GM13976 (cell line): ENCODE results near the gene TPK1.

Experiments
- DNase-seq: peaks from one replicate; pipeline ENCODE4 v3.0.0; 2012; ENCODE audit warnings: low spot score
- in situ Hi-C: fragments of 300-500 bp; cut with MboI; formaldehyde crosslinking; loops from one replicate; pipeline ENCODE4 v1.12.0; 2022; ENCODE audit warnings: low sequenced_read_pairs, mixed read lengths, inconsistent platforms; ENCODE audit not compliant: unreplicated experiment
- TF ChIP-seq, protein P1 (sequence below): IDR thresholded peaks from 2 replicates; pipeline ENCODE4 v1.5.1; 2012; ENCODE audit warnings: borderline replicate concordance, mild to moderate bottlenecking; ENCODE audit not compliant: insufficient read depth; ENCODE audit errors: extremely low read depth, missing control alignments, control extremely low read depth

Gene TPK1

DNA sequence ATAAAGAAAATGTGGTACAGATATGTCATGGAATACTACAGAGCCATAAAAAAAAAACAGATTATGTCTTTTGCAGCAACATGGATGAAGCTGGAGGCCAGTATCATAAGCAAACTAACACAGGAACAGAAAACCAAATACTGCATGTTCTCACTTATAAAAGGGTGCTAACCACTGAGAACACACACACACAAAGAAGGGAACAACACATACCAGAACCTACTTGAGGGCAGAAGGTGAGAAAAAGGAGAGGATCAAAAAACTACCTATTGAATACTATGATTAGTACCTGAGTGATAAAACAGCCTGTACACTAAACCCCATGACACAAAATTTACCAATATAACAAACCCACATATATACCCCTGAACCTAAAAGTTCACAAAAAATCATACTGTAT lies 144.6 kb downstream of the TPK1 start:
- TF ChIP-seq, protein P1, sequence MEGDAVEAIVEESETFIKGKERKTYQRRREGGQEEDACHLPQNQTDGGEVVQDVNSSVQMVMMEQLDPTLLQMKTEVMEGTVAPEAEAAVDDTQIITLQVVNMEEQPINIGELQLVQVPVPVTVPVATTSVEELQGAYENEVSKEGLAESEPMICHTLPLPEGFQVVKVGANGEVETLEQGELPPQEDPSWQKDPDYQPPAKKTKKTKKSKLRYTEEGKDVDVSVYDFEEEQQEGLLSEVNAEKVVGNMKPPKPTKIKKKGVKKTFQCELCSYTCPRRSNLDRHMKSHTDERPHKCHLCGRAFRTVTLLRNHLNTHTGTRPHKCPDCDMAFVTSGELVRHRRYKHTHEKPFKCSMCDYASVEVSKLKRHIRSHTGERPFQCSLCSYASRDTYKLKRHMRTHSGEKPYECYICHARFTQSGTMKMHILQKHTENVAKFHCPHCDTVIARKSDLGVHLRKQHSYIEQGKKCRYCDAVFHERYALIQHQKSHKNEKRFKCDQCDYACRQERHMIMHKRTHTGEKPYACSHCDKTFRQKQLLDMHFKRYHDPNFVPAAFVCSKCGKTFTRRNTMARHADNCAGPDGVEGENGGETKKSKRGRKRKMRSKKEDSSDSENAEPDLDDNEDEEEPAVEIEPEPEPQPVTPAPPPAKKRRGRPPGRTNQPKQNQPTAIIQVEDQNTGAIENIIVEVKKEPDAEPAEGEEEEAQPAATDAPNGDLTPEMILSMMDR = no peak
- in situ Hi-C loops = no loop called here
- DNase-seq = no peak

DNA sequence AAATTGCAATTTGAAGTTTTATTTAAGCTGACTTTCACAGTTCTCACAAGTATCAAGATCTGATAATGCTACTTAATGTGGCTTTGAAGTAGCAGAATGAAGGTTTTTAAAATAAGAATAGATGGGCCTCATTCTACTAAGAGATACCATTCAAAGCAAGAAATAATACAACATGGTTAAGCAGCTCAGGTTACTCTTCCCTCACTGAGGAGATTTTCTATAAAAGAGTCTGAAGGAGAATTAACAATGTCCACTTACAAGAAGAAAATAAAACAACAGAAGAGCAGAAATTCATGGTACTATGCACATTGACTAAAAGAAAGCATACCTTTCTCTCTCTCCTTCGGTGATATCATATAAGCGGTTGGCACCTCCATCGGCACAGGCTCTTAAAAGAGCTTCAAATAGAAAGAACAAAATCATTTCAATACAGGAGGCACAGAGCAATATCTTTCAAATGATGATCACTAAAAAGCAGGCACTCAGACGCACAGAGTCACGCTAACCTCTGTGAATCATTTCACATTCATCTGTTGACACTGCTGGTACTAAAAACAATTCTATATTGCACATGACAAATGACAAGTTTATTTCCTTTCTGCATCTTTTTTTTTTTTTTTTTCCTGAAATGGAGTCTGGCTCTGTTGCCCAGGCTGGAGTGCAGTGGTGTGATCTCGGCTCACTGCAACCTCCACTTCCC lies 153.1 kb downstream of the TPK1 start:
- in situ Hi-C loops = no loop called here

DNA sequence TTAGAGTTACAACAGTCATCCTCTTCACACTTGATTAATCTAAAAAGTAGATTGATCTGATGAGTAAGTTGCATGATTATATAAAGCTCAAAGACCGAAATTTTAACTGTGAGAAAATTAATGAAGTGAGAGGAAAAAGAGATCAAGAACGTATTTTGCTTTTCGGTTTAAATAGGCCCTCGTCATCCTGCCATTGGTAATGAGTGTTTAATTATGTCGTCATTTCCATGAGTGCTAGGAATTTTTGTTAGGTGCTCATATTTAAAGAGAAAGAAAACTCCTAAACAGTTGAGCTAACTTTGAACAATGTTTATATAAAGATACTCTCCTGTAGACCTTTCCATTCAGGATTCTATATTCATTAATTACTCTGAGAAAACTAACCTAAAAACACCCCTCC lies 159.4 kb downstream of the TPK1 start:
- in situ Hi-C loops = no loop called here
- DNase-seq = no peak
- TF ChIP-seq, protein P1 = no peak

More for the DNA sequence above, 153.1 kb downstream of the TPK1 start:
- TF ChIP-seq, protein P1 = no peak
- DNase-seq = no peak

DNA sequence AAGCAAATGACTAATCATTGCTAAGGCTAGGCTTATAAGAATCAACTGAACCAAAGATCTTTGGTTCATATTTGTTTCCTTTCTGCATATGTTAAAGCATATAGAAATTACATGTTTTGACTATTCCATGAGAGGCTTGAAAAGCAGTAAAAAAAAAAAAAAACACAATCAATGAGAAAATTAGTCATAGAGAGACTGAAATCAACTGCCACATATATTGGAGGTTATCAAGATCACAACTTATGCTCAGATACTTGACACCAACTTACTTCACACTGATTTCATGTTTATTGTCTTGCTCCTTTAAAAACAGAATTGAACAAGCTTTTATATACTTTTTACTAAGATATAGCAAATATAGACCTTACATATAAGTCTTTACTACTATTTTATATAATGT lies 161.3 kb downstream of the TPK1 start:
- in situ Hi-C loops = no loop called here
- no peak for DNase-seq
- TF ChIP-seq, protein P1 = no peak

DNA sequence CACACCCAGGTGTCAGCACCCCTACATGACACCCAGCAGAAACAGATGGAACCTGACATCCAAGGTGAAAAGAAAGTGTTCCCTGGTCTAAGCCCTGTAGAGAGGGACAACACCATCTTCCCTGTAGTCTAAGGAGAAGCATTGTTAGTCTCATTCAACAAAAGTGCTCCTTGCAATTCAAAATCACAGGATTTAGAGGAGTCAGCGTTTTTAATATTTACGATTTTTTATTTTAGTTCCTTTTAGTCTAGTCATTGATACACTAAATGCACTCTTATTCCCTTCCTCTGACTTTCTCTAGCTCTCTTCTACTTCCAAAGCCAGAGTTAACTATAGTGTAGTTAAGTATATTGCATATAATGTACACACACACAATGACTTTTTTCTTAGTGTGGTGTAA lies 163.0 kb downstream of the TPK1 start:
- in situ Hi-C loops = no loop called here

DNA sequence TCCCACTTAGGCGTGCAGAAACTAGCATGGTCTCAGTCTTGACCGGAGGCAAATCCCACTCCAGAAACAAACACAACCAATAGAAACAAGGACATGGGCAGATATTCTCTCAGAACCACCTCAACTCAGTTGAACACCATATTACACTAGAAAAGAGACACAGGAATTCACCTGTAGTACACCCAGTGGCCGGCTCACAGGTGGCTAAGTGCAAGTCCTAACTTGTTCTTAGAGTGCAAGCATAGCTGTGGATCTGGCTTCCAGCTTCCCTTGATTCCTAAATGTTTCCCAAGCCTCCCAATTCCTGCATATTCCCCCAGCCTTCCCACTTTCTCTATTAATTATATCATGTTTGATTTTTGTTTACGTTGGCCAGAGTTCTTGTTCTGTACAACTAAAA lies 164.4 kb downstream of the TPK1 start:
- DNase-seq = no peak
- in situ Hi-C loops = no loop called here
- TF ChIP-seq, protein P1 = no peak

More for the DNA sequence above, 163.0 kb downstream of the TPK1 start:
- TF ChIP-seq, protein P1 = no peak
- no peak for DNase-seq
